SU-DHL-6 (cell line): Measurements from ENCODE around the gene B4GALT5.

ENCODE experiments used
- H2AFZ ChIP-seq: fragments of 200-600 bp; sonication (generic); 2 replicates; pipeline ENCODE4 v1.6.1; 2014; ENCODE audit warnings: low read depth, mild to moderate bottlenecking, moderate library complexity, mixed read lengths, antibody characterized with exemption, low read length; ENCODE audit not compliant: severe bottlenecking
- H3F3A ChIP-seq: fragments of 200-600 bp; shearing (Covaris generic); 2 replicates; pipeline ENCODE4 v1.6.0; 2016; ENCODE audit warnings: antibody characterized with exemption, mild to moderate bottlenecking; ENCODE audit not compliant: insufficient read depth
- H3K27ac ChIP-seq: fragments of 200-600 bp; sonication (generic); 2 replicates; pipeline ENCODE4 v1.5.1; 2016; ENCODE audit warnings: low read depth, mild to moderate bottlenecking, low read length, moderate library complexity, mixed read lengths
- H3K27me3 ChIP-seq: fragments of 200-600 bp; sonication (generic), shearing (Covaris generic); 2 replicates; pipeline ENCODE4 v1.6.0; 2014; ENCODE audit warnings: mild to moderate bottlenecking, low read length
- H3K36me3 ChIP-seq: fragments of 200-600 bp; sonication (generic); 2 replicates; pipeline ENCODE4 v1.6.1; 2014; ENCODE audit warnings: mild to moderate bottlenecking, low read length, mixed read lengths
- H3K4me2 ChIP-seq: fragments of 300-600, 200-600 bp; shearing (Covaris generic), sonication (generic); 2 replicates; pipeline ENCODE4 v1.6.0; 2014; ENCODE audit warnings: low read length, low read depth, mild to moderate bottlenecking; ENCODE audit not compliant: poor library complexity, severe bottlenecking
- H3K4me3 ChIP-seq: fragments of 200-600 bp; sonication (generic); 2 replicates; pipeline ENCODE4 v1.5.1; 2014; ENCODE audit warnings: antibody characterized with exemption, low read length, mild to moderate bottlenecking, mixed read lengths; ENCODE audit not compliant: insufficient read depth, poor library complexity, severe bottlenecking
- H3K79me2 ChIP-seq: fragments of 200-600 bp; sonication (generic); 2 replicates; pipeline ENCODE4 v1.6.1; 2014; ENCODE audit warnings: mild to moderate bottlenecking, low read length, moderate library complexity; ENCODE audit not compliant: insufficient read depth
- H3K9ac ChIP-seq: fragments of 200-600 bp; sonication (generic); 2 replicates; pipeline ENCODE4 v1.7.0; 2014; ENCODE audit warnings: mild to moderate bottlenecking, low read length
- H3K9me2 ChIP-seq: fragments of 200-600 bp; sonication (generic); replicated peaks from 2 replicates; pipeline ENCODE4 v1.6.1; 2014; ENCODE audit warnings: low read length; ENCODE audit not compliant: insufficient read depth
- H3K9me3 ChIP-seq: fragments of 200-600 bp; sonication (generic); 2 replicates; pipeline ENCODE4 v1.6.1; 2014; ENCODE audit warnings: low read length, mixed read lengths; ENCODE audit not compliant: insufficient read depth
- H4K20me1 ChIP-seq: fragments of 200-600 bp; sonication (generic); 2 replicates; pipeline ENCODE4 v1.6.1; 2014; ENCODE audit warnings: low read depth, mild to moderate bottlenecking, antibody characterized with exemption, low read length, moderate library complexity, mixed read lengths
- EZH2phosphoT487 ChIP-seq: fragments of 200-600 bp; sonication (generic), shearing (Covaris generic); conservative IDR thresholded peaks from 2 replicates; pipeline ENCODE4 v1.6.1; 2018; ENCODE audit warnings: mild to moderate bottlenecking, antibody characterized with exemption, low read length, moderate library complexity, mixed read lengths
- TF ChIP-seq, protein P1 (sequence below): fragments of 200-600 bp; sonication (generic); IDR thresholded peaks from one replicate; pipeline ENCODE4 v1.5.1; 2017; ENCODE audit warnings: antibody characterized with exemption, mild to moderate bottlenecking, low read length, moderate library complexity; ENCODE audit not compliant: insufficient read depth, poor library complexity, severe bottlenecking

B4GALT5 gene

DNA sequence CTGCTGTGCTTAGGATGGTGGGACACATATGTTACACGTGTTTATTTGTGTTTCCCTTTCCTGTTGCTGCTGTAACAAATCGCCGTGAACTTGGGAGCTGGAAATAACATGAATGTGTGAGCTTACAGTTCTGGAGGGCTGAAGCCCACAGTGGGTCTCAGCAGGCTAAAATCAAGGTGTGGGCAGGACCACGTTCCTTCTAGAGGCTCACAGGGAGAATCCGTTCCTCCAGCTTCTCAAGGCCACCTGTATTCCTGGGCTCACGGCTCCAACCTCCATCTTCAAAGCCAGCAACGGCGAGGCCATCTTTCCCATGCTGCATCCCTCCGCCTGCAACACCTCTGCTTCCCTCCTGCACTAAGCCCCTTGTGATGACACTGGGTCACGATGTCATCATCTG lies 118.3 kb downstream of the B4GALT5 start:
- Histone ChIP-seq H2AFZ (no peak overlapping the region), H3K4me3 (no peak overlapping the region), H4K20me1 (no peaks in the 10 kb centered on the region), H3K9ac (no peak overlapping the region), H3K27me3 (no peaks in the 10 kb centered on the region), H3F3A (no peaks in the 10 kb centered on the region), H3K9me2 (no peaks in the 10 kb centered on the region), H3K27ac (no peak overlapping the region), H3K79me2 (no peaks in the 10 kb centered on the region), H3K9me3 (no peaks in the 10 kb centered on the region), H3K36me3 (no peaks in the 10 kb centered on the region), H3K4me2 (no peak overlapping the region)
- no peak for TF ChIP-seq EZH2phosphoT487
- TF ChIP-seq, protein P1, sequence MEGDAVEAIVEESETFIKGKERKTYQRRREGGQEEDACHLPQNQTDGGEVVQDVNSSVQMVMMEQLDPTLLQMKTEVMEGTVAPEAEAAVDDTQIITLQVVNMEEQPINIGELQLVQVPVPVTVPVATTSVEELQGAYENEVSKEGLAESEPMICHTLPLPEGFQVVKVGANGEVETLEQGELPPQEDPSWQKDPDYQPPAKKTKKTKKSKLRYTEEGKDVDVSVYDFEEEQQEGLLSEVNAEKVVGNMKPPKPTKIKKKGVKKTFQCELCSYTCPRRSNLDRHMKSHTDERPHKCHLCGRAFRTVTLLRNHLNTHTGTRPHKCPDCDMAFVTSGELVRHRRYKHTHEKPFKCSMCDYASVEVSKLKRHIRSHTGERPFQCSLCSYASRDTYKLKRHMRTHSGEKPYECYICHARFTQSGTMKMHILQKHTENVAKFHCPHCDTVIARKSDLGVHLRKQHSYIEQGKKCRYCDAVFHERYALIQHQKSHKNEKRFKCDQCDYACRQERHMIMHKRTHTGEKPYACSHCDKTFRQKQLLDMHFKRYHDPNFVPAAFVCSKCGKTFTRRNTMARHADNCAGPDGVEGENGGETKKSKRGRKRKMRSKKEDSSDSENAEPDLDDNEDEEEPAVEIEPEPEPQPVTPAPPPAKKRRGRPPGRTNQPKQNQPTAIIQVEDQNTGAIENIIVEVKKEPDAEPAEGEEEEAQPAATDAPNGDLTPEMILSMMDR, result no peak

DNA sequence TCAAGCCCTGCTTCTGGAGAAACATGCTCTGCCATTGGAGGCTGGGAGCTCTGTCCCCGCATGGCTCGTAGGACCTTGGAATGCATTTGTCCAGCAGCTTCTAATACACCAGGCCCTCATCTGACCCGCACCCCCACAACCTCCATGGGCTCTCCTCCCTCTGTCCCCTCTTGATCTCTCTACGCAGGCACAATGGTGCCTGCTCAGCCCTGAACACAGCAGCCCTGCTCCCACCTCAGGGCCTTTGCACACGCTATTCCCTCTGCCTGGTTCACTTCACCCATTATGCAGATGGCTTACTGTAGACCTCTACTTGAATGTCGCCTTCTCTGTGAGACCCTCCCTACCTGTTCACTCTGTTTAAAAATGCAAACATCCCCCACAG lies 118.8 kb downstream of the B4GALT5 start:
- H3K36me3 ChIP-seq, result no peaks in the 10 kb centered on the region
- no peaks in the 10 kb centered on the region for H3K27me3 ChIP-seq
- no peaks in the 10 kb centered on the region for H3F3A ChIP-seq
- no peak overlapping the region for H3K27ac ChIP-seq
- H3K9me2 ChIP-seq, result no peaks in the 10 kb centered on the region
- no peak overlapping the region for H3K4me3 ChIP-seq
- H3K9me3 ChIP-seq, result no peaks in the 10 kb centered on the region
- no peak overlapping the region for H2AFZ ChIP-seq
- TF ChIP-seq, protein P1, result no peak
- TF ChIP-seq EZH2phosphoT487, result no peak
- H4K20me1 ChIP-seq, result no peaks in the 10 kb centered on the region
- no peak overlapping the region for H3K4me2 ChIP-seq
- no peak overlapping the region for H3K9ac ChIP-seq
- H3K79me2 ChIP-seq, result no peaks in the 10 kb centered on the region

DNA sequence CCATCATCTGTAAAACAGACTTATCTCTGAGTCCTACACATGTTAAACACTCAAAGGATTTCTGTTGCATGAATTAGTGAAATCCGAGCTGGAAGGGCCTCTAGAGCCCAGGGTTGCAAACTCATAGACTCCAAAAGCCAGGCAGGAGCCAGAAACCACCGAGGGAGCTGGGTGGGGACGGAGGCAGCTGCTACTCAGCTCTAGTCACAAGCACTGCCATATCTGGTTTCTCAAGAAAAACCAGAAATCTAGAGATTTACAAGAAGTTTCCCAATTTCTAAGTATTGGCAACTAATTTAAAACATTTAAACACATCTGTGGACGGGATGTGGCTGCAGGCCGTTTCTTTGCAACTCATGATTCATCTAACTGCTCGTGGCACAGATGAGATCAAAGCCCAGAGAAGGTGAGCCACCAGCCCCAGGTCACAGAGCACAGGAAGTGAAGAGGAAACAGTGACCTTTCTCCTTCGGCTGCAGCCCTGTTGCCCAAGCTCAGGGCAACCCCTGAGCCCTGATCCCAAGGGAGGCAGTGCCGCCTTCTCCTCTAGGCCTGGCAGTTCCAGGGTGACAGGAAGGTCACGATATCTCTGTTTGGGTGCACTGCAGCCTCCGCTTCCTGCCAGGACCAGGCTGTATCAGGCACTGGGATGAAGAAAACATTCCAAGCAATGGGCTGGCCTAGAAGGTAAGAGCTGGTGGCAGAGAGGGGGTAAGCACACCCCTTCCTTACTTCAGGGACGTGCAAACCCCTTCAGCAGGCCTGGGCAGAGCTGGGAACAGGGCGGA lies 119.3 kb downstream of the B4GALT5 start:
- H3K9me2 ChIP-seq, result no peaks in the 10 kb centered on the region
- no peak overlapping the region for H3K4me2 ChIP-seq
- no peaks in the 10 kb centered on the region for H3F3A ChIP-seq
- no peaks in the 10 kb centered on the region for H3K79me2 ChIP-seq
- no peak overlapping the region for H2AFZ ChIP-seq
- H3K4me3 ChIP-seq, result no peak overlapping the region
- no peaks in the 10 kb centered on the region for H3K36me3 ChIP-seq
- TF ChIP-seq, protein P1, result no peak
- TF ChIP-seq EZH2phosphoT487, result no peak
- no peaks in the 10 kb centered on the region for H4K20me1 ChIP-seq
- no peaks in the 10 kb centered on the region for H3K27me3 ChIP-seq
- no peak overlapping the region for H3K27ac ChIP-seq
- no peaks in the 10 kb centered on the region for H3K9me3 ChIP-seq
- no peak overlapping the region for H3K9ac ChIP-seq
